ENCODE data around the gene CCDC112.
A peak's percentile ranks its signal among the peaks of the same experiment; 100 is the strongest.

CCDC112 gene

DNA sequence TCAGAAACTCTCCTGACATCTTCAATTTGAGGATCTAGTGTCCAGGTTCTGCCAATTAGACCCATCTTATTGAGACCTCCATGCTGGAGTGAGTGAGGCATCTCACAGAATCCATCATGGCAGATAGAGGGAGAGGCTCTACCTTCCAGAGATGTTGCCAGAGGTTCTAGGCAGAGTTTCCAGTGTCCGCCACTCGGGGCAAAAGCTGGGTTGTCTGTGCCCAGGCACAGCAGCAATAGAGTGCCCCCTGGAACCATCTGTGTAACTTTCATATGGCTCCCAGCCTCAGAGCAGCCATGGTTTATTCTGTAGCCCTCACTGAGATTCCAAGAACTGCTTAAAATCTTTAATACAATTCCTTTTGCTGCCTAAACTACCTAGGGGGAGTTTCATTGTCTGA is 16.6 kb upstream of the CCDC112 start:
- H3K9me3 ChIP-seq (ENCODE audit: control insufficient read depth, low read length): no peaks in the 10 kb centered on the region

DNA sequence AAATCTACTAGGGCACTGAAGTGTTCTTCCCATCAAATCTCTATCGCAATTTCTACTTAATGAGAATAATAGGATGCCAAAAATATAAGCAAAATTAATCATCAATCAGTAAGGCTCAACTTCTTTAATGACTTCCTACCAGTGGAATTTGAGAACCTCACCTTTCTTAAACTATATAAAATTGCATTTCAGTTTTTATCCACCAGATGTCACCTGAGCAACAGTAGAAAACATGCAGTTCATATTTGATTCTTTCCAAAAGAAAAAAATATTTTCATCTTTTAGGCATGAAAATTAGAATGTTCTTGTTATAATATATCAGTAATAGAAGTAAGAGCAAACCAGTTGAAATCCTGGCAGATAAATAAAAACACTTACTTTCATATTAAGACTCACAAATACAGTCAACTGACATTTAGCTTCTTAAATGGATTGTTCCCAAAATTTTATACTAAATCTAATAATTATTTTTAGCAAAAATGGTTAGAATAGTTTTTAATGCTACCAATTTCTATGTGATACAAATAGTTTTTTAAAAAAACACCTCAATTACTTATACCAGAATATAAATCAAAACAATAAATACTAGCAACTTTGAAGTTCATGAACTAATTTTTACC is 13.4 kb upstream of the CCDC112 start:
- H3K36me3 ChIP-seq (ENCODE audit: control insufficient read depth, insufficient read depth, low read length): no peaks in the 10 kb centered on the region
- no peaks in the 10 kb centered on the region for H3K9me3 ChIP-seq (ENCODE audit: control insufficient read depth, low read length)
- H3K27ac ChIP-seq: no peak overlapping the region
- H2AFZ ChIP-seq: no peak overlapping the region
- no peaks in the 10 kb centered on the region for H3K4me1 ChIP-seq
- no peaks in the 10 kb centered on the region for H3K27me3 ChIP-seq (ENCODE audit: control insufficient read depth, insufficient read depth, low read length)
- TF ChIP-seq, protein P1, sequence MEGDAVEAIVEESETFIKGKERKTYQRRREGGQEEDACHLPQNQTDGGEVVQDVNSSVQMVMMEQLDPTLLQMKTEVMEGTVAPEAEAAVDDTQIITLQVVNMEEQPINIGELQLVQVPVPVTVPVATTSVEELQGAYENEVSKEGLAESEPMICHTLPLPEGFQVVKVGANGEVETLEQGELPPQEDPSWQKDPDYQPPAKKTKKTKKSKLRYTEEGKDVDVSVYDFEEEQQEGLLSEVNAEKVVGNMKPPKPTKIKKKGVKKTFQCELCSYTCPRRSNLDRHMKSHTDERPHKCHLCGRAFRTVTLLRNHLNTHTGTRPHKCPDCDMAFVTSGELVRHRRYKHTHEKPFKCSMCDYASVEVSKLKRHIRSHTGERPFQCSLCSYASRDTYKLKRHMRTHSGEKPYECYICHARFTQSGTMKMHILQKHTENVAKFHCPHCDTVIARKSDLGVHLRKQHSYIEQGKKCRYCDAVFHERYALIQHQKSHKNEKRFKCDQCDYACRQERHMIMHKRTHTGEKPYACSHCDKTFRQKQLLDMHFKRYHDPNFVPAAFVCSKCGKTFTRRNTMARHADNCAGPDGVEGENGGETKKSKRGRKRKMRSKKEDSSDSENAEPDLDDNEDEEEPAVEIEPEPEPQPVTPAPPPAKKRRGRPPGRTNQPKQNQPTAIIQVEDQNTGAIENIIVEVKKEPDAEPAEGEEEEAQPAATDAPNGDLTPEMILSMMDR (IDR thresholded peaks at IDR 0.05): peak; percentile 76
- no peak overlapping the region for H3K4me2 ChIP-seq (ENCODE audit: low read length)
- no peak overlapping the region for H3K9ac ChIP-seq
- no peaks in the 10 kb centered on the region for H3K79me2 ChIP-seq
- H3K4me3 ChIP-seq (ENCODE audit: low read depth, low read length): no peak overlapping the region

More for the DNA sequence above, 16.6 kb upstream of the CCDC112 start:
- Histone ChIP-seq H2AFZ (peak overlapping the region; percentile 8), H3K27ac (no peak overlapping the region), H3K4me3 (ENCODE audit: low read depth, low read length) (no peak overlapping the region), H3K4me2 (ENCODE audit: low read length) (no peak overlapping the region), H3K79me2 (no peaks in the 10 kb centered on the region), H3K27me3 (ENCODE audit: control insufficient read depth, insufficient read depth, low read length) (no peaks in the 10 kb centered on the region), H3K4me1 (no peaks in the 10 kb centered on the region), H3K9ac (no peak overlapping the region), H3K36me3 (ENCODE audit: control insufficient read depth, insufficient read depth, low read length) (no peaks in the 10 kb centered on the region)
- TF ChIP-seq, protein P1 (IDR thresholded peaks at IDR 0.05): no peak

DNA sequence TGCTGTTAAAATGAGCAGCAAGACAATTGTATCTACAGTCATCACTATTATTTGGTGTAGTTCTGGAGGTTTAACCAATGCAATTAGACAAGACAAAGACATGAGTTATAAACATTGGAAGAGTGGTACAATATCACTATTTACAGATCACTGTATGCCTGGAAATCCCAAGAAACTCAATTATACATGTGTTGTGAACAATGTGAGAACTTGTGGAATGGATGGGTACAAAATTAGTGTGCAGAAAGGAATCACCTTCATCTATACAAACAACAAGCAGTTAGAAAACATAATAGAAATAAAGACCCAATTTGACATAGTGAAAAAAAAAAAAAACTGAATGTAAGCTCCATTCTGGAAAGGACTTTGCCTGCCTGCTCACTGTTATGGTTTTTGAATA is 12.4 kb upstream of the CCDC112 start:
- no peaks in the 10 kb centered on the region for H3K79me2 ChIP-seq
- H3K9ac ChIP-seq: no peak overlapping the region
- H3K36me3 ChIP-seq (ENCODE audit: control insufficient read depth, insufficient read depth, low read length): no peaks in the 10 kb centered on the region
- no peaks in the 10 kb centered on the region for H3K4me1 ChIP-seq
- no peaks in the 10 kb centered on the region for H3K27me3 ChIP-seq (ENCODE audit: control insufficient read depth, insufficient read depth, low read length)
- TF ChIP-seq, protein P1 (IDR thresholded peaks at IDR 0.05): no peak
- no peak overlapping the region for H2AFZ ChIP-seq
- H3K9me3 ChIP-seq (ENCODE audit: control insufficient read depth, low read length): no peaks in the 10 kb centered on the region
- no peak overlapping the region for H3K27ac ChIP-seq
- H3K4me3 ChIP-seq (ENCODE audit: low read depth, low read length): no peak overlapping the region
- no peak overlapping the region for H3K4me2 ChIP-seq (ENCODE audit: low read length)

DNA sequence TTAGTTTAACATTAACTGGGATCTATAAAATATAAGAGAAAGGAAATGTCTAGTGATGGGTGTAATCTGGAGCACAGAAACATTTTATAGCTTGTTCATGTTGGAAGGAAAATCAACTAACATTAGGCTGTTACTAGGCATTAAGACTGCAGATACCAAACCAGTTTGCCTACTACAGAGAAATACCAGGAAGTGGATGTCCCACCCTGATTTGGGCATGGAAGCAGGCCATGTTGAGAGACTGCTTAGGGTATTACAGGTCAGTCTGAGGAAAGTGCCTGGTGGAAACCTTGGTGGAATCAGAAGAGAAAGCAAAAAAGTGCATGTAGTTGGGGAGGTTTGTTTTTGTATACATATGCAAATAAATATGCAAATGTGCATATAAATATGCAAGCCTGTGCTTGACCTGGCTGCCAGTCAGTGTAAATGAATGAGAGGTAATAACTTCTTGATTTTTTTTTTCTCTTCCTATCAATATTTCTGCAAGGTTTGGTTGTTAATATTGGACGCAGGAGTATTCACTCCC is 9.6 kb upstream of the CCDC112 start:
- no peaks in the 10 kb centered on the region for H3K9me3 ChIP-seq (ENCODE audit: control insufficient read depth, low read length)
- no peak overlapping the region for H3K4me3 ChIP-seq (ENCODE audit: low read depth, low read length)
- no peaks in the 10 kb centered on the region for H3K27me3 ChIP-seq (ENCODE audit: control insufficient read depth, insufficient read depth, low read length)
- no peaks in the 10 kb centered on the region for H3K4me1 ChIP-seq
- TF ChIP-seq, protein P1 (IDR thresholded peaks at IDR 0.05): no peak
- H3K36me3 ChIP-seq (ENCODE audit: control insufficient read depth, insufficient read depth, low read length): no peaks in the 10 kb centered on the region
- no peak overlapping the region for H2AFZ ChIP-seq
- no peak overlapping the region for H3K27ac ChIP-seq
- H3K4me2 ChIP-seq (ENCODE audit: low read length): no peak overlapping the region
- no peak overlapping the region for H3K9ac ChIP-seq
- no peaks in the 10 kb centered on the region for H3K79me2 ChIP-seq

DNA sequence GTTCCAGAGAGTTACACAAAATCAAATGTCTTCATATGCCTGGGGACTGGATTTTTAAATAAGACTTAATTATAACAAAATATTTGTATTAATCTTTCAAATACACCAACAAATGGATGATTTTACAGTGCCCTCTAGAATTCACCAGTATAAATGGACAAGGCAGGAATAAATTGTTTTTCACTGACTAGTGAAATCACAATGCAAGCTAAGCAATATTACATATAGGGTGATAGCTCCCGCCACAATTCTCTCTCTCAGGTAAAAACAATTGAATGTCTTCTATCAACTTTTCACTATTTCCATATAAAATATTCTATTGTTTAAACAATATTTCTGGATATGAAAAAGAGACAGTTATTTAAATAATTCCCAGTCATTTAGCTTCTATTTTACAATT is 8.0 kb upstream of the CCDC112 start:
- Histone ChIP-seq H3K27ac (no peak overlapping the region), H3K4me1 (no peaks in the 10 kb centered on the region), H3K36me3 (ENCODE audit: control insufficient read depth, insufficient read depth, low read length) (no peaks in the 10 kb centered on the region), H3K4me3 (ENCODE audit: low read depth, low read length) (no peak overlapping the region), H3K9me3 (ENCODE audit: control insufficient read depth, low read length) (no peaks in the 10 kb centered on the region), H3K9ac (no peak overlapping the region), H2AFZ (no peak overlapping the region), H3K79me2 (no peaks in the 10 kb centered on the region), H3K27me3 (ENCODE audit: control insufficient read depth, insufficient read depth, low read length) (no peaks in the 10 kb centered on the region), H3K4me2 (ENCODE audit: low read length) (no peak overlapping the region)
- TF ChIP-seq, protein P1 (IDR thresholded peaks at IDR 0.05): no peak
